Frontal cortex (tissue), 4 donors: ENCODE data around the gene SLC30A7. TPM values are rescaled to one million over a fixed set of nuclear protein-coding genes. Genes with fewer than 3 reads are reported as not detected.

Experiments
- DNase-seq, 2 donors: peaks; one replicate each; pipeline ENCODE4 v3.0.0; 2012; ENCODE audit warnings: low spot score in 2 of 2
- FAIRE-seq: peaks from 2 replicates; lab custom pipeline; 2012; peaks lifted over from hg19 to GRCh38; lab: Jason Lieb, UNC
- total RNA-seq: library from RNA; depleted of rRNA; stranded (reverse); fragments of >200 nt; gene quantifications from one replicate; pipeline ENCODE4 v1.2.3, GENCODE V29; 2014
- donor health status: control.
- donor health status: control.
- donor health status: control.

The SLC30A7 gene
- total RNA-seq, 1 donor from 2014 or later = 30.2 TPM

DNA sequence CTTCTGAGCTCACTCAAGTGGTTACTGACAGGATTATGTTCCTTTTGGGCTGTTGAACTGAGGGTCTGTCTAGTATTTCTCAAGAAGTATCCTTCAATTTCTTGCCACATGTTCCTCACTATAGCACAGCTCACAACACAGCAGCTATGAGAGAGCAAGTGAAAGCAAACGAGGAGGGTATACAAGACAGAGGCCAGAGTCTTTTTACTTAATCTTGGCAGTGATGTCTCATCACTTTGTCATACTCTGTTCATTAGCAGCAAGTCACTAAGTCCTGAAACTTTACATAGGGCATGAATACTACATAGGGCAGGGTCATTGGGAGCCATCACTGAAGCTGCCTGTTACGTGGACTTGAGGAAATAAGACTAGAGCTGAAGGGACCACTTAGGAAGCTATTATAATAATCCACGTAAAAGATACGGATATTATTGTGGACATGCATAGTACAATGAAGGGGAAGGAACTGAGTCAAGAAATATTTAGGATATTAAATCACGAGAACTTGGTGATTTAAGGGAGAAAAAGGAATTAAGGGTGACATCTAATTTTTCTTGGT, 63.7 kb downstream of the SLC30A7 start:
- DNase-seq = no peak
- no peak for FAIRE-seq

DNA sequence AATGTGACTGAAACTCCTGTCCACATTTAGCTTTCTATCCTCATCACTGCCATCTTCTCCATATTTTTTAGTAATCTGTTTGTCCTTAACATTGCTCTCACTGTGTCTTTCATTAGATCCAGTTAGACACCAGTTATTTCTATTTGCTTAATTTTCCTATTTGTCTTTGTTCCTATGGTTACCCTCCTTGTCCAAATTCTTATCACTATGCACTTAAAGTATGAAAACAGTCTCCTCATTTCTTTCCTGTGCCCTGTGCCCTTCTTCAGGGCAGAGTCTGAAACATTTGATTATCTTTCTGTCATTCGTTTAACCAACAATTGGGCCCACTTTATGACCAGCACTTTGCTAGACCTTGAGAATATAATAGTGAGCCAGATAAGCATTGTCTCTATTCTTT, 64.2 kb downstream of the SLC30A7 start:
- FAIRE-seq (no peak), DNase-seq (no peak)

DNA sequence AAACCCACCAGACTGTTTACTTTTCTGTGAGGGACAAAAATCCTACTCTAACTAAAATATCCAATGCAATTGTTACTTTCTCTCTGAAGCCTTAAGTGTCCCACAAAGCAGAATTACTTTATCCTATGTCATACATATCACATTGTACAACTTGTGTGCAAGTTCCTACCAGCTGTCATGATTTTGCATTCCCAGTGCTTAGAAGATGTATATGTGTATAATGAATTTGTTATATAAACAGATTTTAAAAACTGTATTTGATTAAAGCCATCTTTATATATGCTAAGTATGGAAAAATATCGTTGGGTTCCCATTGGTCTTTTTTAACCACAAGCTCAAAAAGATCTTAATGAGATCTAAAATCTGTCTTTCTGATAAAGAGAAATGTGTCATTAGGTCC, 72.7 kb downstream of the SLC30A7 start:
- DNase-seq (no peak), FAIRE-seq (no peak)

DNA sequence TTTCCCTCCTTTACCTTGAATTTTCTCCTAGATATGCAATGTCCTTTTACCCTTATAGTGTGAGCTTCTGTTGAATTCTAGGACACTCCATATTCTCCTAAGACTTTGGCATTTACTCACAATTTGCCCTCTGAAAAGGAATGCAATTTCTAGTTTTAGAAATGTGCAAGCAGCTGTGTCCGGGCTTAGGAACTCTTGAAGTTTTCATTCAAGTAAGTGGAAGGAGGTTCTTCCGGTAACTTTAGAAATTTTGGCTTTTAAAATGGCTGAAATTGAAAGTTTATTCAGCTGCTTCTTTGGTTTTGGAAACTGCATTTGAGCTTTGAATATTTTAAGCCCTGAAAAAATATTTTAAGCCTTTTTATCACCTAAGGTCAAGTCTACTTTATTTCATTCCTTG, 73.4 kb downstream of the SLC30A7 start:
- FAIRE-seq (no peak), DNase-seq (no peak)

DNA sequence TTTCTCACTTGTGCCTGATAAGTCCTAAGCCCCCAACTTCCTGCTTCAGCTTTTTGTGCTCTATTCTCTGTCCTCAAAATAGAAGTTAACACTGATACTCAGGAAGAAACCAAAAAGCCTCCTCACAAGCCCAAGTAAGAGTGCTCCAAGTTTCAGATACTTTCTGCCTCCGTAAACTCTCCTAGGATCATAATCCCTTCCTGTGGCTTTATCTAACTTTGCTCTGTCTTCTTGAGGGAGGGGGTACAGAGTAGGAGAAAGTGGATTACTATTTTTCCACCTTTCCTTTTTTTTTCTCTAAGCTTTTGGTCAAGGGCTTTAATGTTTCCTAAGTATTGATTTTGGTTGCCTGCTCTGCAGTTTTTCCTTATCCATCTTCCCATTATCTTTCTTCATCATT, 75.1 kb downstream of the SLC30A7 start:
- no peak for FAIRE-seq

DNA sequence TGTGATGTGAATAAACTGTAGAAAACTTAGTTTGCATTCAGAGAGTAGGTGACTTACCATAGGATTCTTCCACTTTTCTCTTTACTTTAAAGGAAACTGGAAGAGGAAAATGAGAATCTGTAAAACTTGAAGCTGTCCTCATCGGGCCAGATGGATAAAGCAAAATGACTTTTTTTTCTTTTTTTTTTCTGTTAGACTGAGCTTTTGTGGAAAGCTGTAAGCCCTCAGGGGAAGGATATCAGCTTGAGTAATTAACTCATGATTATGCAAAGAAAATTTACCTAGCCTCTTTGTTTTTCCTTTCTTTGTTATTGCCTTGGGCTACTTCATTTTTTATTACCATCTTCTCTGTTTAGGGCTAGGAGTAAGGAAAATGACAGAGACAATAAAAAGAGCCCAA, 76.3 kb downstream of the SLC30A7 start:
- no peak for FAIRE-seq

More for the DNA sequence above, 75.1 kb downstream of the SLC30A7 start:
- no peak for DNase-seq

DNA sequence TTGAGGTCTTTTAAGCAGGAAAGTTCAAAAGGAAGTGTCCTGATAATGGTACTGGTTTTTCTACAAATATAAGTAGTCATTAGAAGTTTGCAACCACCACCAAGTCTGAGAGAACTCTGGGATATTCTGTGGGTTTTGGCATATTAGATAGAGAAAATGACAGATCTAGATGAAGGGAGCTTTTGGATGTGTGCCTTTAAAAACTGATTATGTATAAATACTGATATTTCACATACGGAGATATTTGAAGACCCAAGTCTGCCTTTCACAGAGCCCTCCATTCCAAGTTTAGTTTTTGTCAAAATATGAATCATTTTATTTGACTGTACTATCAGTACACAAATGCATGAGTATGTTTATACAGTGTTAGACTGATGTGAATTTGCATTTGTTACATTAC, 81.0 kb downstream of the SLC30A7 start:
- DNase-seq (no peak), FAIRE-seq (no peak)

More for the DNA sequence above, 76.3 kb downstream of the SLC30A7 start:
- no peak for DNase-seq

DNA sequence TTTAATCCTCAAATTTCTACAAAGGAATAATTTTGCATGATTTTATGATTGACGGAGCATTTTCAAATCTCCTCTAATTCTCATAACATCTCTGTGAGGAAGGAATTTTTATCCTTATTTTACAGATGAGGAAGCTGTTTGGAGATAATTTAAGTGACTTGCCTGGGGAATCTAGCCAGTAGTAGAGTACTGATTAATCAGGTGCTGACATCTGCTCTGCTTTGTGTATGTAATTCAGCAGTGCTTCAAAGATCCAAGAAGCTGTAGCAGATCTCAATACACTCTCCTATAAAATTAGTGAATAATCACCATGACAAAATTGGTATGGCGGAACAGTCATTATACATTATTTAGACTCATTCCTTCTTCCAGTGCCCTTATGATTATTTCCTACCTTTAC, 83.7 kb downstream of the SLC30A7 start:
- no peak for FAIRE-seq
- no peak for DNase-seq

DNA sequence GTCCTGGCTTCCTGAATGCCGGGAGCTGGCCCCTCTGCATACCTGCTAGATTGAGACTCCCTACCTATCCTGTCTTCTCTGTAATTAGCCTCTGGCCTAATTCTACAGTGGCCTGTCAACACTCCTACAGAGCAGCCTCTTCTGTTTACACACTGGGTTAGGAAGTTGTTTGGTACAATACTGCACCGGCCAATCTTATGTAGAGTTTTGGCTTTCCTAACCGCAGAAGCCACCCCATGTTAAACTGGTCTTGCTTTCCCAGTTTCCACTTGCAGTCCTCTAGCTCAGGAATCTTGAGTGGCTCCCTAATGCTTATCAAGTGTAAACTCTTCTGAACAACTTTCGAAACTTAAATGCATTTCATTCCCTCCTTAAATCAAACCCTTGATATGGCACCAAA, 86.9 kb downstream of the SLC30A7 start:
- DNase-seq = no peak
- FAIRE-seq = no peak

DNA sequence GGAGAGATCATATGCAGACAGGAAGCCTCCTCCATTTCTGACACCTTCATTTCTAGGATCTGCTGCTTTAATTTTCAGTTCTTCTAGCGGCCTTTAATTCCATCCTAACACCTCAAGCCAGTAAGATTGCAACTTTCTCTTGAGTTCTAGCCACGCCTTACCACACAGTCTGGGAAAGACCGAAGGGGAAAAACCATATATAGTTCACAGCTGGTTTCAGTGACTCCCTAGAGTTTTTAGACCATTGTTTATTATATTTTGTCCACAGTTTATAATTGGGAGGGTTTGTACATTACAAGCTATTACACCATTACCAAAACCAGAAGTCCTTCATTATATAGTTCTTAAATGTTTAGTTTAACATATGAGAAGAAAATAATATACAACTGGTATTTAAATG, 92.2 kb downstream of the SLC30A7 start:
- DNase-seq (no peak), FAIRE-seq (no peak)

DNA sequence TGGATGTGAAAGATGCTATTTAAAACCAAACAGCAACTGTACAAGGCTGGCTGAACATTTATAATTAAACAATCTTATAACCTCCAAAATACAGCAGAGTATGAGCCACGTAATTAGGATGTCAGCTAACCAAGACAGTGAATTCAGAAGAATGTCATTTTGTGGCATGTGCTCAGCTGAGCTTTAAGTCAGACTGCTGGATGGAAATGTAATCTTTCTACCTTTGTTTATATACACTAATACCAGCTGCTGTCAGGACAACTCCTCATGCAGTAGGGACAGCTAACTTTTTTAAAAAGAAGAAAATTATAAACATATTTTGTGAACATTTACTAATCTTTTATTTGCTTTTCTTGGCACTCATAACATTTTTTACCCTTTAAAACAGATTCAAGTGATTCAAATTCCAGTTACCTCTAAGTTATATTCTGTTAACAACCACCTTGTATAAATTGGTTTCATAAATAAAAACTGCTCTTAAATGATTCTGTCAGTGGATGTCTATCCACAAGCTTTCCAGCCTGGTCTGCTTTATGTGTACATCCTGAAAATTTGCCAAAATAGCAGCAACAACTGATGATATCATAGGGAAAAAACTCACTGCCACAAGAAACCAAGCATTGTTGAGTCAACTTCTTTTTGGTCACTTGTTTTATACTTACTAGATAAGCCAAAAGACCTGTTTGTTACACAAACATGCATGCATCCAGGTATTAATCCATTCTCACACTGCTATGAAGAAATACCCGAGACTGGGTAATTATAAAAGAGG, 93.6 kb downstream of the SLC30A7 start:
- DNase-seq (no peak), FAIRE-seq (no peak)

DNA sequence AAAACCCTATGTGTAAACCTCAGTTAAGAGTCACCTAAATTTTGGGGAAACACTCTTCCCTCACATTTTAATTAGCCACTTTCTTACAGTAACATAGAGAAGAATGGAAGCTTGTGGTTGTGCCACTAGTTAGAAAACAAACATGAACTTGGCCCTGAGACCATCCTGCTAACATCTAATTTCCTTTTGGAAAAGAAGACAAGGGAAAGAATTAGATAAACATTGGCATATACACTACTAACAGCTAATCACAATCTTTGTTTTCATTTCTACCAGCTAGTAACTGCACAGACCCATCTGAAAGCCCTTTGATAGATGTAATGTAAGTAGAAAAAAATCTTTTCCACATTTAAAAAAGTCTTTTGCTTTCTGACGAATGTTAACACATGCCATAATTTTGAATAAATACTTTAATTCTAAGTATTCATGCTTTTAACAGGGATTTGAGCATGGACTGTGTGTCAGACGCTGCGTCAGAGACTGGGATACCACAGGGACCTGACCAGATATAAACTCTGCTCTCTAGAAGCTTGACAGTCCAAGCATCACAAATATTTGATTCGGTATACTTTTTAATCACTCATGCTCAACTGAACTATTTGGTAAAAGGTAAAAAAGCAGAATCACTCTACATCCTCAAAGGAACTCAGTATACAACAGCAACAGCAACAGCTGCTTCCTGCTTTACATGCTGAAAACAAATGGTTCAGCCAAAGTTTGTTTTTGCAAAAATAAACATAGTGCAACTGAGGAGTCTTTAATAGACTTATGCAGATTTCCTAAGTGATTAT, 99.5 kb downstream of the SLC30A7 start:
- no peak for DNase-seq
- no peak for FAIRE-seq

DNA sequence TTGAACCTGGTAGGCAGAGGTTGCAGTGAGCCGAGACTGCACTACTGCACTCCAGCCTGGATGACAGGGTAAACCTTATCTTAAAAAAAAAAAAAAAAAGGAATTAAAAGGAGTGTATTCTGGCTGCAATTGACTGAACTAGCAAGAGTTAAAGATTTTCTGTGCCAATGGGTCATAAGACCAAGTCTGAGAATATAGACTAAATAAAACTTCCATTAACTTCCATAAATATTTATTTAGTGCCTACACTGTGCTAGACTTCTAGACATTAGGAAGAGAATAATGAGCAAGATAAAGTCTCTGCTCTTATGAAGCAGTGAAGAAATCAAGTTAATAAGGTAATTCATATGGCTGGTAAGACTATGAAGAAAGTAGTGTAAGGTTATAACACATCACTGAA, 102.5 kb downstream of the SLC30A7 start:
- no peak for FAIRE-seq

DNA sequence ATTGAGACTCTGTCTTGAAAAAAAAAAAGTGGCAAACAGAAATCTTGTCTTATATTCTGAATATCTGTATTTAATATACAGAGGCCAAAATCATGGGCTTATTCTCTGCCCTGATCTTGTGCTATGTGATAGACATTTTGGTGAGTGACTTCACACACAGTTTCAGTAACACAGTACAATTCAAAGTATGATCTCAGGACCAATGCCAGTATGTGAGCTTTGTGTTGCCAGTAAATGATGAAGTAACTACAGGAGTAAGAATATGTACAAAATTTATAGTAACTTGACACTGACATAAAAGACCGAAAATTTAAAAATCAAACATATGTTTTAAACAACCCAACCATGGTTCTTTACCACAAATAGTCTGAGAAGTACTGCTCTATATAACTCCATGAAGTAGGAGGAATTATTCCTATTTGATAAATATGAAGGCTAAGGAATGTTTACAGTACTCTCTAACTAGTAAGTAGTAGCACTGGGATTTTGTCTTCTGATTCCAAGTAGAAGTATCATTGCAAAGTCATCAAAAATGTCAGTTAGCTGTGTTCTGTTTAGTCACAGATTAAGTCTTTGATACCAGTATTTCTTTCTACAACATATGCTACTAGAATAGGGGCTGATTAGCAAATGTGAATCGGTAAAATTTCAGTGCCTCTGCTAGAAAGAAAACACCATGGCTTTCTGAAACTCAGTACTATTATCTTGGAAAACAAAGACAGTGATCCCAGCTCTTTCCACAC, 104.4 kb downstream of the SLC30A7 start:
- DNase-seq (no peak), FAIRE-seq (no peak)

More for the DNA sequence above, 102.5 kb downstream of the SLC30A7 start:
- DNase-seq = no peak

DNA sequence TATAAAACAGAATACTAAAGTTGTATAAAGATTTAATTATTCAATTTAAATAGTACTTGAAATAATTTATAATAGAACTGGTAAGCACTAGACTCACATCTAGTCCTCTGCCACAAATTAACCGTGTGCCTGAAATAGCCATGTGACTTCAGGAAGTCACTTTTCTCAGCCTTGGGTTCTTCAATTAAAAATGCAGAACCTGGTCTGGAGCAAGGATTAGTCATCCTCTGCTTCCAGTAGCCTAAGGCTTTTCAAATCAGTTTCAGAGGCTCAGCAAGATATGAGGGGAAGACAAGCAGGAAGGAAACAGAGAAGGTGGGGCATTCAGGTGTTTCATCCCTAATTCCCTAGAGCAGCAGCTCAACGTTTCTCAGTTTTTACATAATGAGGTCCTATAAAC, 106.7 kb downstream of the SLC30A7 start:
- DNase-seq = no peak
- FAIRE-seq = no peak

DNA sequence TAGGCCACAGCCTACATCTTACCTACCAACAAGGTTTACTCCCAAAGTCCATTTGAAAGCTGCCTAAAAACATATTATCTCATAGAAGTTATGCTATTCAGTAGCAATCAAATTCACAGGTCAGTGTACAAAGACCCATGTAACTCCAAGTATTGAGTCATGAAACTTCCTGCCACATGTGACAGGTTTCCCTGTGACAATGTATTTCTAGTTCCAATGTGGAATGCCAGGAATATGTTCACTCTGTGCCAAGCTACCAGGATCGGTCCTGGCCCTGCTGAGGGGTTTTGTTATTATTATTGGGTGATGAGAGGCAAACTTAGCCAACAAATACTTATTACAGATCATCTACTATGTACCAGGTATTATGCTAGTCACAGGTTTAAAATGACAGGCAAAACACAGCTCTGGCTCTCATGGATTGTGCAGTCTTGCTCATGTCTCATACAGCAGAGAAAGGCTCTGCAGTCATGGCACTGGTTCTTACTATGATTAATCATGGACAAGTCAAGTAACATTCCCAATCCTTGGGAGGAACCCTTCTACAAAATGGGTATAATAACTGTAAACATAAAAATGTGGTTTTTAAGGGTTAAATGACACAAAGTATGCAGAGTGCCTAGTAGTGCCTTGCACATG, 107.2 kb downstream of the SLC30A7 start:
- DNase-seq (no peak), FAIRE-seq (no peak)

DNA sequence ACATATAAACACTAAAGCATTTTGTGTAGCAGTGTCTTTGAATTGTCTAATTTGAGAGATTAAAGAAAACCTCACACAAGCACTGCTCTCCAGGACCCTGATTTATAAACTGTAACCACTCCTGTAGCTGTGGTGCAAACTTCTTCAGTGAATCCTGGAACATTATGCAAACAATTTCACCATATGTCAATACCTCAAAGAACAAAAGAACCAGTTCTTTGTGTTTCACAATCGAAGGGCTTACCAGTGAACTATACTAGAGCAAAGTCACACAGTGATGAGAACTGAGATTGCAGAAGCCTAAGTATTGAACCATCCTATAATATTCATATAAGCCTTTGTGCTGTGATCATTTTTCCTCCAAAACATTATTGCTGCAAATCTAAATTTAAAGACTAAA, 108.2 kb downstream of the SLC30A7 start:
- DNase-seq = no peak
- FAIRE-seq = no peak

DNA sequence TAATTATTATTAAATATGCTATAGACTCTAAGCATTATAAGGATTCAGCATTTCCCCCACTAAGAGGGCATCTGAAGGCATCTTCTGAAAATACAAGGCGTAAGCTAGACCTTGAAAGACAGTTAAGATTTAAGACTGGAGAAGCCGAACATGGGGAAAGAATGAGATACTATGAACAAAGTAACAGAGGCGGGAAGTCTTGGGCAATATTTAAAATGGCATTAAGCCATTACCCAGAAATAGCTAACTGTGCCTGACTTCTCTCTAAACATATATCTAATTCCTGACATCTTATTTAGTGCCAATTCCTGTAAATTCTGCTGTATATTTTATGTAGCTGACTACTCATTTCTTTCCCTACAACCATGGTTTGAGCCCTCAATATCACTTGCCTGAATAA, 108.8 kb downstream of the SLC30A7 start:
- no peak for DNase-seq
- no peak for FAIRE-seq

DNA sequence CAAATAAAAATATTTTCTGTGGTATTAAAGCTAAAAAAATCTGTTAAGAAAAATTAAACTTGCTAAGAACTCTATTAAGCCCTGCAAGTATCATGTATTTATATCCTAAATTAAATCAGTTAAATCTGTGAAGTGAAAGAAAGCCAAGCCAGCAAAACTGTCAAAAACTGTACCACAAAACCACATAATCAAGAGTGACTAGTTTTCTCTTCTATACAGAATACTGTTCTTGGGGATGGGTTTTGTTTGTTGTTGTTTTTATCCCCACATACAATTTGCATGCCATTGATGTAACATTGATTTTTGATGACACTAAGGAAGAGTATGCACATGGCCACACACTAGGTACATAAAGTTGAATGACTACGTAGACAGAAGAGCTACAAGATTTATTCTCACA, 109.3 kb downstream of the SLC30A7 start:
- DNase-seq (no peak), FAIRE-seq (no peak)

DNA sequence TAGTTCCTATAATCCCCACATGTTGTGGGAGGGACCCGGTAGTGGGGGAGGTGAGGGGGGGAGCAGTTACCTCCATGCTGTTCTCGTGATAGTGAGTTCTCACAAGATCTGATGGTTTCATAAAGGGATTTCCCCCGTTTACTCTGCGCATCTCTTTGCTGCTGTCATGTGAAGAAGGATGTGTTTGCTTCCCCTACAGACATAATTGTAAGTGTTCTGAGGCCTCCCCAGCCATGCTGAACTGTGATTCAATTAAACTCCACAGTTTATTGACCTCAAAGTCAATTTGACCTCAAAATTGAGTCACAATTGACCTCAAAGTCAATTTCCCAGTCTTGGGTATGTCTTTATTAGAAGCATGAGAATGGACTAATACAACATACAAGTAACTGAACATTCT, 110.0 kb downstream of the SLC30A7 start:
- no peak for DNase-seq
- FAIRE-seq = no peak
